ENCODE data around the gene ADM5. TPM values are rescaled to one million over a fixed set of nuclear protein-coding genes. Genes with fewer than 3 reads are reported as not detected.

The ADM5 gene, protein sequence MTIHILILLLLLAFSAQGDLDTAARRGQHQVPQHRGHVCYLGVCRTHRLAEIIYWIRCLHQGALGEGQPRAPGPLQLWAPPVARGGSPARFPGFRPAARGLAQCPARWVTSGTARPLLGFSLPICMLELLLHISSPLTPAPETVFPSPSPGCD
- 0.17 and 0.47 TPM in 2 replicates for total RNA-seq

DNA sequence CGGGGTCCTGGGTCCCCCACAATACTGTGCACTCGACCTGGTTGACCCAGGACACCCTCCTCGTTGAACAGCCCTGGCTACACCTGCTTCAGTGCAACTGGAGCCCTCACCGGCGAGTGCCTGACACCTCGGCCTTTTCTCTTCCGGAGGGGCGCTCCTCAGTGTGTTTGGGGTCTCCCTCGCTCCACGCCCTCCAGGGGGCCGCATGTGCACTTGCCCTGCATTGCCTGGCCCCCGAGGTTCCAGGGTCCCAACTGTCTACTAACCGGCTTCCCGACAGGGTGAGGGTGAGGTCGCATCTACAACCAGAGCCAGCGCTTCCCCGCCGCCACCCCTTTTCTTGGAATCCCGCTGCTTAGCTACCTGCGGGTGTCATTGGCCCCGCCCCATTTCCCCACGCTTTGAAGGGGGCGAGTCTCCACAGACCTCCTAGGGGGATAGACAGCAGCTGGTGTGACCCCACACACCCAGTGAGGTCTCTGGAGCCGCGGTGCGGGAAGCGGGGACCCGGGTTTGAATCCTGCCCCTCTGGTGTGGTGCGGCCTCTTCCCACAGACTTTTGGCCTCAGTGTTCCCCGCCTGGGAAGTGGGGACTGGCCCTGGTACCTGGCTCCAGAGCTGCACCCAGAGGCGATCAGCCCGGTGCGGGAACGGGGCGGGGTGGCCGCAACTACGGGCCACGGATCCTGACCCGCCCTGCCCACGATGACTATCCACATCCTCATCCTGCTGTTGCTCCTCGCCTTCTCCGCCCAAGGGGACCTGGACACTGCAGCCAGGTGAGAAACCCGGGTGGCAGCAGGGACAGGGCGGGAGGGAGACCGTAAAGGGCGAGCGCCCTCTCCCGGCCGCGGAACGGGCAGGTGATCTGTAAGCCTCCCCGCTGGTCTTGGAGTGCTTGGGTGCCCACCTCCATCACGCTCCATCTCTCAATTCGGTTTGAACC, at the start of gene ADM5:
Gene ADM5, plus strand, starts transcription at position 462 of the 946 bp plus-strand sequence. Its CDS starts 244 bp downstream, at position 706.

DNA sequence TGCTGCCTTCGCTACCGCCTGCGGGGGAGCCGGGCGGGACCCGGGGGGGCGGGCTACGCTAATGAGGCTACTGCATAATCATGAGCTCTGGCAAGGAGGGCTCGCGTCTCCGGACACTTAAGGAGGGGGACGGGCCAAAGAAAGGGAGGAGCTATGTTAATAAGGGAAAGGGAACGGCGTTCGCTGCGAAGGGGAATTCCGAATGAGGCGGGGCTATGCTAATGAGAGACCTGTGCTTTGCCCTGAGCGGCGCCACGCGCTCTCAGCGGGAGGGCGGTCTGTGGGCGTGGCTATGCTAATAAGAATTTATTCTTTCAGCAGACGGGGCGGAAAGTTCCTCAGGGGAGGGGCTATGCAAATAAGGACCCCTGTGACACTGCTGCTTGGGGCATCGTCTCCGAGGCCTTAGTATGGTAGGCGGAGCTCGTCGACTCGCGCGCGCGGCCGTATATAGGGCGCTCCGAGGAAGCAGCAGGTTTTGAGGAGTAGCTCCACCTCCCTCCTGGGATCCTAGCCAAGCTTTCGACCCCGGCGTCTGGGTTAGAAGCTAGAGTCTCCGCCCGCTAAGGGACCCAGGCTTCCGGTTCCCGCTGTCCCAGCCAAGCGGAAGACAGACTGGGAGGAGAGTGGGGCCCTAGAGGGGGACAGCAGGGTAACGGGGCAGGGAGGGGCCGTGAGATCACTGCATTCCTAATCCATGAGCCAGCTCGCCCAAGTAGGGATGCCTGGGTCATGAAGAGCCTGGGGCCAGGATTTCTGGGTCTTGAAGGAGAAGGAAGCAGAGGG, 49.1 kb upstream of the ADM5 start, which contains the start of gene RRAS:
Gene RRAS, minus strand, starts transcription at position 31 of the 786 bp plus-strand sequence. CDS start 45 bp downstream, outside the sequence.

DNA sequence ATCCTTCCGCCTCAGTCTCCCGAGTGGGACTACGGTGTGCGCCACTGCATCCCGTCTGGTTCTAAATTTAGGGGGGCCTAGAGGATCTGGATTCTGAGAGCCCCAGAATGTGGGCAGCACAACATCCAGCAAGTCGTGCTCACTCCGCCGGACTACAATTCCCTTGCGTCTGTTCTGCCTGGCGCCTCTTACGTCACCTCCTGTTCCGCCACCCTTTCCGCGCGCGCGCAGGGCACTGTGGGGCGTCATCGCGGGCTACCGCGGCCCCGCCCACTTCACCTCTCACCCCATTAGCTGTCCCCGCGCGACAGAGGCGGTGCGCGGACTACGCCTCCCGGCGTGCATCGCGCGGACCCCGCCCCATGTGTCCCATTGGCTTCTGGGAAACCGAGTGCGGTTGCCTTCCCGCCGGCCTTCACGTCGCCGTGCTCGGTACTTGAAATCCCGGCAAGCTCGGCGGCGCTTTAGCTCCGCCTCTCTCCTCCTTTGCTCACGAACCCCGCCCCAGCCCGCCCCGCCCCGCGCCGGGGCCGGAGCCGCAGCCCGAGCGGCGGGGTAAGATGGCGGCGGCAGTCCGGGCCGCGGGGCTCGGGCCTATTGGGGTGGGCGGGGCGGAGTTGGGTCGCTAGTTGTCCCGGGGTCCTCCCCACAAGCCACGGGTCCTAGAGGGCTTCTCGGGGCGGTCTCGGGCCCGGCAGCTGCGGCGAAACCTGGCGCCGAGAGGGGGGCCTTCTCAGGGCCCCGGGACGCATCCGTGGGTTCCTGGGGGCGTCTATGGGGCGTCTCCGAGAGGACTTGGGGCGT, 47.5 kb upstream of the ADM5 start, which contains the start of gene SCAF1:
Gene SCAF1, plus strand, starts transcription at position 522 of the 804 bp plus-strand sequence. CDS start 2,818 bp downstream, outside the sequence.

DNA sequence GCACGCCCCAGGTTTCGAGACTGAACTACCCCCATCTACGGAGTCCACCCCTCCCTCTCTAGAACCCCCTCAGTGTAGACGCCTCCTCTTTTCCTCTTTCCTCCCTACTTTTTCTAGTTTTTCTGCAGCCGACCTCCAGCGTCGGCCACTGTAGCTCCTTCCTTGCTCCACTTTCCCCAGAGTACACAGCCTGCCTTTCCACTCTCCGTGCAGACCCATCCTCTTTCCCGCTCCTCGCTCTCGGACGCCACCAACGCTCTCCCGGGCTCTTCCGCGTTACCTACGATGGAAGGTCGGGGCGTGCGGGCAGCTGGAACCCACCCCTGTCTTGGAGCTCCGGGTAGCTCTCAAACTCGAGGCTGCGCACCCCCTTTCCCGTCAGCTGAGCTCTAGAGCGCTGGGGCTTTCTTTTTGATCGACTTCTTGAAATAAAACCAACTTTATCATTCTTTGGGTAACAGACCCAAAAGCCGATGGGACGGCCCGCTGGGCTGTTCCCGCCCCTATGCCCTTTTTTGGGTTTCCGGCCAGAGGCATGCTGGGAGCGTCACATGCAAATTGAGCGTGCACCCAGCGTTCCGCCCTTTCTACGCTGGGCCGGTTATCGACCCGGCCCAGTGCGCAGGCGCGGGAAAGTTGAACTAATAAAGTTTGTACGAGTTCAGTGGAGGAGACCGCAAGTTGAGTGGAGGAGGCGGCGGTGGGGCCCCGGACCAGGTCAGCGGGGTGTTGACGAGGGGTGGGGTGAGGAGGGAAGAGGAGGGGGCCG, 23.9 kb upstream of the ADM5 start, which contains the start of the genes BCL2L12 and IRF3:
Gene BCL2L12, plus strand, starts transcription at position 583 of the 769 bp plus-strand sequence. CDS start 760 bp downstream, outside the sequence.
Gene IRF3, minus strand, starts transcription at position 507 of the 769 bp plus-strand sequence. CDS start 1,019 bp downstream, outside the sequence.

DNA sequence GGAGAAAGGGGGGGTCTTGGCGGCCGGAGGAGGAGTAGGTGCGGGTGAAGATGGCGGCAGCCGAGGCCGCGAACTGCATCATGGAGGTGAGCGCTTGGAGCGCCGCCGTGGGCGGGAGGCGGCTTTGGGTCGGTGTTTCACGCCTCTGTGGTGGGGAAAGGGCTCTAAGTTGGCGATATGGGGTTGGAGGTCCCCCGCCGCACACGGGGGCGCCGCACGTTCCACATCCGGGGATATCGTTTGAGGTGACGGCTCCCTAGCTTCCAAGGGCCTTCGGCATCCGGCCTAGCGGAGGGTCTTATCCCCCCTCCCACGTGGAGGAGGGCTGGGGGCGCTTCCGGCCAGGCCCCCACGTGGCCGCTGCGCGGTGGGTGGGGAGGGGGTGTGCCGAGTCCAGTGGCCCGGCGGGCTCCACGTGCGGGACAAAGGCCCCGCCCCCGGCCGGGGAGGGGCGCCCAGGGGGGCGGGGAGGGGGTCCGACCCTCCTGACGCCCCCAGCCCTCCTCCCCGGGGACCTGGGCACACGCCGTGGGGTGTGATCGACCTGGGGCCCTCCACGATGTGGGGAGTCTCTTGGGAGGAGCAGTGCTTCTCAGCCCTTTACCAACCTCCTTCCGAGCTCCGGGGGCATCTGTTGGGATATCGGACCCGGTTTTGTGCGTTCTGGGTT, 12.0 kb upstream of the ADM5 start, which contains the start of gene PRMT1:
Gene PRMT1, plus strand, starts transcription at position 41 of the 670 bp plus-strand sequence. Its CDS starts 10 bp downstream, at position 51.

DNA sequence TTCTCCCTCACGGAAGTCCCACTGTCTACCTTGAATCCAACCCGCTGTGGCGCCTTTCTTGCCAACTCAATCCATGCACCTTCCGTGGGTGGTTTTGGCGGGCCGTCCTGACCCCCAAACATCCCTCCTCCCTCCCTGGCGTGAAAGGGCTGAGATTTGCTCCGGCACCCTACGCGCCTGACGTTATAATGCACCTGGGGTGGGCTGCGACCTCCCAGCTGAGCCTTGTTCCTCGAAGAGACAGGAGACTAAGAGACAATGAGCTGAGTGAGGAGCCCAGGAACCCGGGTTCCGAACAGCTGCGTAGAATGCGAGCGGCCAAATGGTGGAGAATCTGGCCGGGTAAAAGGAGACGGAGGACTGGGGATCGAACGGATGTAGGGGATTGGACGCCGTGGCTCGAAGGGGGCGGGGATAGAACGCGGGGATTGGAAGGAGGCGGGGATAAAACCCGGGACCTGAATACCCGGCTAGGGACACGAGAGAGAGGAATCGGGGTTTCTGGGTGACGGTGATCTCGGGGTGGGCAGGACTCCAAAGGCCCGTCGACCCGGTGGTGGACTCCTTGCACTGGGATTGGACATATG, 1.4 kb downstream of the ADM5 start, which contains the start of gene CPT1C:
Gene CPT1C, plus strand, starts transcription at position 461 of the 587 bp plus-strand sequence. CDS start 1,137 bp downstream, outside the sequence.

Other genes starting within 250 kb of the ADM5 start
- gene SLC17A7, start 248.1 kb upstream of the ADM5 start, total RNA-seq: under 0.01 and 0.16 TPM in 2 replicates
- gene PIH1D1, start 237.8 kb upstream of the ADM5 start, total RNA-seq: 101 and 120 TPM in 2 replicates
- gene ALDH16A1, start 236.4 kb upstream of the ADM5 start, total RNA-seq: 21.6 and 26.2 TPM in 2 replicates
- gene FLT3LG, start 215.4 kb upstream of the ADM5 start, total RNA-seq: 4.9 and 5.3 TPM in 2 replicates
- gene RPL13A, start 202.0 kb upstream of the ADM5 start, total RNA-seq: 2,925 and 3,389 TPM in 2 replicates
- gene RPS11, start 193.2 kb upstream of the ADM5 start, total RNA-seq: 3,049 and 4,360 TPM in 2 replicates
- 46.5 and 81.8 TPM in 2 replicates for gene FCGRT, start 176.9 kb upstream of the ADM5 start, total RNA-seq
- gene RCN3, start 161.6 kb upstream of the ADM5 start, total RNA-seq: 231 and 301 TPM in 2 replicates
- gene NOSIP, start 109.0 kb upstream of the ADM5 start, total RNA-seq: 96.1 and 100 TPM in 2 replicates
- gene PRRG2, start 108.3 kb upstream of the ADM5 start, total RNA-seq: 0.32 and 1.0 TPM in 2 replicates
- gene PRR12, start 98.4 kb upstream of the ADM5 start, total RNA-seq: 1.2 and 1.3 TPM in 2 replicates
- 40.7 and 48.1 TPM in 2 replicates for gene RRAS, start 49.5 kb upstream of the ADM5 start, total RNA-seq
- gene SCAF1, start 47.4 kb upstream of the ADM5 start, total RNA-seq: 6.7 and 9.0 TPM in 2 replicates
- 59.2 and 59.9 TPM in 2 replicates for gene IRF3, start 23.7 kb upstream of the ADM5 start, total RNA-seq
- 0.52 and 1.6 TPM in 2 replicates for gene BCL2L12, start 23.7 kb upstream of the ADM5 start, total RNA-seq
- gene PRMT1, start 12.3 kb upstream of the ADM5 start, total RNA-seq: 314 and 403 TPM in 2 replicates
- gene CPT1C, start 1.5 kb downstream of the ADM5 start, total RNA-seq: 26.6 and 34.5 TPM in 2 replicates
- 0.26 and 0.32 TPM in 2 replicates for gene TSKS, start 73.7 kb downstream of the ADM5 start, total RNA-seq
- 69.2 and 78.0 TPM in 2 replicates for gene AP2A1, start 77.4 kb downstream of the ADM5 start, total RNA-seq
- 28.5 and 33.1 TPM in 2 replicates for gene FUZ, start 123.7 kb downstream of the ADM5 start, total RNA-seq
- gene MED25, start 128.7 kb downstream of the ADM5 start, total RNA-seq: 13.2 and 13.3 TPM in 2 replicates
- gene PTOV1, start 161.6 kb downstream of the ADM5 start, total RNA-seq: 61.8 and 67.4 TPM in 2 replicates
- gene PNKP, start 178.0 kb downstream of the ADM5 start, total RNA-seq: 31.1 and 38.3 TPM in 2 replicates
- gene AKT1S1, start 187.8 kb downstream of the ADM5 start, total RNA-seq: 9.2 and 9.6 TPM in 2 replicates
- 10.8 and 11.5 TPM in 2 replicates for gene TBC1D17, start 188.1 kb downstream of the ADM5 start, total RNA-seq
- gene IL4I1, start 207.3 kb downstream of the ADM5 start, total RNA-seq: 0.47 and 0.52 TPM in 2 replicates
- gene ATF5, start 239.6 kb downstream of the ADM5 start, total RNA-seq: 11.7 and 32.0 TPM in 2 replicates
- 13.7 and 14.3 TPM in 2 replicates for gene NUP62, start 239.9 kb downstream of the ADM5 start, total RNA-seq

All from bronchial smooth muscle cell (primary cell).